Medulla oblongata (tissue), 1 donor: Measurements from ENCODE around the gene MITF.

ENCODE experiments used
- DNase-seq: peaks from one replicate; pipeline ENCODE4 v3.0.0-alpha.2; 2015; ENCODE audit errors: extremely low spot score

MITF gene

DNA sequence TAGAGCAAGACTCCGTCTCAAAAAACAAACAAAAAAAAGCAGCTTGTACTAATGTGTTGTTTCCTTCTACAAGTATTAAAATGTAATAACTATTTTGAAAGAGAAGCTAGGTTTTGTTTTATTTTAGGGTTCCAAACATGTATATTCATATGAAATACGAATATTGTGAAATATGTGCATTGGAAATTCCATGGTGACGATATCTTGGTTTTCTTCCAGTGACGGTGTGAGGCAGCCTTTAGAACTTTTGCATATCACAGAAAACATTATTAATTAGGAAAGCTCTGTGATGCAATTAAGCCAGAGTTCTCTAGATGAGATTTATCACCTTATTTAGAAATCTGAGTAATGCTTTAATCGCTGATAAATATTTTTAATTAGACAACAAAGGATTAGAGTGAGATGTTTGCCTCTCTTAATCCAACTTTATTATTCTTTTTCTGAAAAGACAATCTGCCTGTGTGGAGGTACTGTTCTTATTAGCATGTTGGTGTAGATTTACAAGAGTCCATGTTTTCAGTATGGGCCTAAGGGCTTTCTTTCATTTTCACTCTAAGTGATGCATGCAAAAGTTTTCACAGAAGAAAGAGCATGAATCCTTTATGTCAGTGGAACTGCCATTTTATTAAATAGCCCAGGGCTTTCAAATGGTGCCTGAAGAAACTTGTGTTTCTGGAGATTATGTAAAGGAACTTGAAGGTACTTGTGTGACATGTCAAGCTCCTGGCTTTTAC lies 222.6 kb downstream of the MITF start:
- no peak for DNase-seq

DNA sequence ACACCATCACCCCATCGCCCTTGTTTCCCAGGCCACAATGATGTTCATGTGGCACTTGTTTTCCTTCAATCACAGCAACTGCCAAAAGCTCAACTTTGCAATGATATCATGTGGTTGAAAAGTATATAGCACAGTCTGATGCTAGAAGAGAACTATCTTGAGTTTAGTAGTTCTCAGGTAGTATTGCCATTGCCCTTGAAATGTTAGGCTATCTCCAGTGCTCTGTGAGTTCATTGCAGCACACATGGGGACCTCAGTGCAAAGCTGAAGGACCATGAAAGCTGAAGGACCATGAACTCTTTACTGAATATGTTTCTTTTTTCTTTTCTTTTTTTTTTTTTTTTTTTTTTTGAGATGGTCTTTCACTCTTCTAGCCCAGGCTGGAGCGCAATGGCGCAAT lies 224.4 kb downstream of the MITF start:
- DNase-seq = no peak

DNA sequence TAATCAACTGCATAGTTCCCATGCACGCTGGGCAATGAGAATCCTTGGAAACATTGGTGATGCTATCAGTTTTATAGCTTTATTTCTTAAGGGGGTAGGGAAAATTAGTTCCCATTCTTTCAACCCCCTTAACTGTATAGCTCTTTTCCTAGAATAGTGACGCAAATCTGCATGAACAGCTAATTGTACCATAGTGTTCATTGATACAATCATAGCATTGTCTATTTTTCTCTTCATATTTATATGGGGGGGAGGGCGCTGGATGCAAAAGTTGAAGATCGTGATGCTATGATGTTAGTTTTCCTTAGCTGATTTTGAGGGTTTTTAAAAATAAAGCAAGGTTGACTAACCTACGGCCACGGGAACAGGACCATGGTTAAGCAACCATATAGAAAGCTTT lies 227.9 kb downstream of the MITF start:
- peak; percentile 57 for DNase-seq

DNA sequence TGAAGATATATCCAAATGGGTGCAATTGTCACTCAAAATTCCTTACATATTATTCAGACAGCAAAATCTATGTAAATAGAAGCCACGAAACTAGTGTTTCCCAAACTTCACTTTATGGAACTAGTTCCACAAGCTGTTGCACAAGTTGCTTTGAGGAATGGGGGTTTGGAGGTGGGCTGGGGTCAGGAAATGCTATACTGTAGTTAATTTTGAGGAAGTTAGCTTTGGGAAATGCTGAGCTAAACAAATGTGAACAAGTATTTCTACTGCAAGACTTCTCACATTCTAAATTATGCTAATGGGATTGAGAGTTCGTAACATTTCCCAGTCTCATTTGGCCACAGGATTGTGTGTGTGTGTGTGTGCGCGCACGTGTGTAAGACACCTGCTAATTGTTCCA lies 231.6 kb downstream of the MITF start:
- no peak for DNase-seq

DNA sequence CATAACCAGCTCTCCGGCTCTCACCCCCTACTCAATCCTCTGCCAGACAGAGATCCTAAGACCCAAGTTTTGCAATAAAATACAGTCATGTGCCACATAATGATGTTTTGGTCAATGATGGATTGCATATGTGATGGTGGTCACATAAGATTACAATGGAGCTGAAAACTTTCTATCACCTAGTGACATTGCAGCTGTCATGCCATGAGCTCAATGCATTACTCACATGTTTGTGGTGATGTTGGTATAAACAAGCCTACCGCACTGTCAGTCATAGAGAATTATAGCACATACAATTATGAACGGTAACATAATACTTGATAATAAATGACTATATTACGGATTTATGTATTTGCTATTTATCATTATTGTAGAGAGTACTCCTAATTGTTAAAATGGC lies 233.4 kb downstream of the MITF start:
- DNase-seq = no peak

DNA sequence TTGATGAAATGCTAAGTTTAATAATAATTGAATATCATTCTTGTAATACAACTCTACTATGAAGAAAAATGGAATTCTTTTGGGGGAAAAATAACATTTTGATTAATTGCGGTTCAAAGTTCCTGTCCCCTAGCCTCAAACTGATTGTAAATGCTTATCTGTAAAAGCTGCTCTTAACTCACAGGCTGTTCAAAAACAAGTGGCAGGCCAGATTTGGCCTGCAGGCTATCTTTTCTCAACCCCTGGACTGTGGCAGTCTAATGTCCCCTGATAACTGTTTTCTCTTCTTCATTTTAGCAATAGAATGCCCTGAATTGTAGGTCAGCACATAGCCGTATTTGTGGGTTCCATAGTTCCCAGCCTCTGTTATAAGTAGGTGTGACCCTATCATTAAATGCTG lies 236.8 kb downstream of the MITF start:
- no peak for DNase-seq

DNA sequence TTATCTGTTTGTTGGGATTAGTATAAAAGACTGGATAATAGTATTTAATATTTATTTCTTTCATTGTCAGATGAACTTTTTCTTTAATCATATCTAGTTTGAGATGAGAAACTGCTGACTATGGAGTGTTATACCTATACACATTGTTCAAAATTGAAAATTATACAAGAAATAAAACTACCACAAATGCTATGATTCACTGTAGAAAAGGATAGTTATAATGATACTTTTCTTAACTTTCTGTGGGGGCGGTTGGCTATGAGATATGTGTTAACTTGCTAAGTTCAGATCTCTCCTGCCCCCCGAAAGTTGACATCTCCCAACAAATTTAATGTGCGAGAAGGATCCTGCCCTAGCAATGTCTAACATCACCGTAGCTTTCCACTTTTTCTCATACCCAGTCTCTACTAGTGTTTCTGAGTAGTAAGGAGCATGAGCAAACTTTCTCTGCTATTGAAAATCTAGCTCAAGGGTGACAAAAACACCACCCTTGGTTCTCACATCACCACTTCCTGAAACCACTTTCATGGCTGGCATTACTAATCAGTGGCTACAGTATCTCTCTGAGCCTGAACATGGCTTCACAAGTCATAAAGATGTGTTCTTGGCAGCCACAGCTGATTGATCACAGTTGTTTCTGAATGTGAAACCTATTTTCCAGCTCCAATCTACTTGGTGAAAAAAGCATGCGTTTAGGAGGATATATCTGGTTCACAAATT lies 244.4 kb downstream of the MITF start:
- no peak for DNase-seq

DNA sequence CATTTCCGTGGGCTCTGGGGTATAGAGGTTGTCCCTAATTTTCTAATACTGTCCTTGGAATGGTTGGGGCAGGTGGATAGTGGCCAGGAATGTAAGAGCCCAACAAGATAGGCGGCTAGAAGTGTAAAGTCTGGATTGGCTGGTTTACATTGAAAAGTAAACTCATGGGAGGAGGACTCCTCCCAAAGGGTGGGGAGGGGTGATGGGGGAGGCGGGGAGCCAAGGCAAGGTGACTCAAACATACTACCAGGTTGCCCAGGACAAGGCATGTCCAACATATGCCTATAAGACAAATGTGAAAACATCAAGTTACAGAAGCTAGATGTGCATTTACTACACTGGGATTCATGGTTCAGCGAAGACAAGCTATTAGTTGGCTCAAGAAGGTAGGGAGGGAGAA lies 246.0 kb downstream of the MITF start:
- DNase-seq = no peak

DNA sequence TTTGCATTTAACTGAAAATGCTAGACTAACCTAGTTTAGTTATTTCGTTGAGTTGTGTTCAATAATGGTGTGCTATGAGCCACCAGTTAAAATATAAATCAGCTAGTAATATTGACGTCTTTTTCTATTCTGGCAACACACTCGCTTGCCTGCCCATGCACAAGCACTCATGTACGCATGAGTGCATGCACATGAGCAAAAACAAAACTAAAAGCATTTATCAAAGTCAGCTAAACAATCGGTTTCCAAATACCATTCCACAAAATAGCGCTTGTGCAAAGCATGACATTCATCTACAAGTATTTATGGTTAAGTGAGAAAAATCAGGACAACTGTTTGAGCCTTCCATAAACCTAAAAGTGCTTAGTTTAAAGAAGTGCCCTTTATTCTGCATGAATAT lies 247.2 kb downstream of the MITF start:
- DNase-seq = no peak

DNA sequence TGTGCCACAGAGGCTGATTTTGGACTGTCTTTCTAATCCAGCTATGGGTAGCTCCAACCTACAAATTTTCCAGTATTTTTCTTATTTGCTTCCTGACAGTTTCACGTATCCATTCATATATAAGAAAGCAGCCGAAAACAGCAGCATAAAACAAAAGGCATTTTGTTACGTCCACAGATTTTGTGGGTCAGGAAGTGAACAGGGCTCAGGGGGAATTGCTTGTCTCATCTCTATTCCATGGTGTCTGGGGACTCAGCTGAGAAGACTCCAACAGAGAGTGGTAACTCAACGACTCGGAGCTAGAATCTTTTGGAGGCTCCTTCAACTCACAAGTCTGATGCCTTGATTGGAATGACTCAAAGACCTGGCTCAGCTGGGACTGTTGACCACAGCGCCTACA lies 248.6 kb downstream of the MITF start:
- DNase-seq = no peak

DNA sequence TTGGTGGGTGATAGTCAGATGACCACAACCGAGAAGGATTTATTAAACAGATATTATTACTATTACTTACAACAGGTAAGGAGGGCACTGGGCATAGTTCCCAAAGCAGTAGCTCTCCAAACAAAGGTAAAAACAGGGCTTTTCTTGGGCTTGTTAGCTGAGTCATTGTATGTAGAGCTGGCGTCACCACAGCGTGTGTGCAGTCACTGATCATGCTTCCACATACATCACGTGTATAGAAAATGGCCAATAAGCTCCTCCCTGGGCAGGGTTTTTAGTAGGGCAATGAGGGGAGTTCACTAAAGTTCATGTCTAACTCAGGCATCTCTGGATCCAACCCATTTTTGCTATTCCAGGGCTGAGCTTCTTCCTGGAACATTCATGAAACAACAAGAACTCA lies 254.5 kb downstream of the MITF start:
- DNase-seq = no peak

DNA sequence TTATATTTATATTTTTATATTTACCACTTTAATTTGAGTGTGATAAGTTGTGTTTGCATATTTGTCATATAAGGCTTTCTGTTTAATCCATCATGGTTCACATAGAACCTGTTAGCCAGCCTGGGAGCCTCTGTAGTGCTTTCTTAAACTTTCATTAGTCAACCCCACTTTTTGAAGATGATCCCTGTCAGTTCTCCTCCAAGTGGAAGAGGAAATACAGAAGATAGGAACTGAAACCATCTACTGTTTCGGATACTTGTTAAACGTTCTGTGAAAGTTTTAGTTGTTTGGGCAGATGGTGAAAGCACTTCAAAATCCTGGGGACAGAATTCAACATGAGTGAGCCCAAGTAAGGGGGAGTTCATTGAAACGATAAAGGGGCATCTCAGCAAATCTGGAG lies 255.7 kb downstream of the MITF start:
- peak; percentile 24 for DNase-seq

DNA sequence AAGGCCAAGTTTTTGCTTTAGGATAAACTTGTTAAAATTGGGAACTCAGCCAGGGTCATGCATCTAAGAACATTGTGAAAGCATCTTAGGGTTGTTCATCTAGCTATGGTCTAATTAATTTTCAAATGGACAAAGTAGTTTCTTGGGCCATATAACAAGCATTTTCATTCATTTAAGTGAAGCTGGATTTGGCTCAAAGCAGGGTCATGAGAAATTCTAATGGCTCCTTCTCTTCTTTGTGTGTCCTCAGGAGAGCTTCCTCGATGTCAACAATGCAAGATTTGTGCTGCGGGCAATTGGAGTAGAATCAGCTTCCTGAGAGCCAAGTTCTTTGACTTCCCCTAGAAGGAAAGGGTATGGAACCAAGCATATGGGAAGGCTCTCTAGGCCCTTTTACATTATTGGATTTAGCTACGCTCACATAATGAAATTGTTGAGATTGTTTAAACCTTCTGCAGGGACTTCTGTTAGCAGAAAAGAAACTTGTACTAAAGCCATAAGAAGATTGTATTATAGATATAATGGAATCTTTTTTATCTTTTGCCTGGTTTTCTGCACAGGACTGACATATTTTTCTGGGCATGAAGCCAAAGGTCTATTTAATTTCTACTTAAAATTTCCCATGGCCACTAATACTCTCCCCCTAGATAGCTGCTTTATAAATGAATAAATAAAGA lies 258.5 kb downstream of the MITF start:
- DNase-seq = peak; percentile 74

DNA sequence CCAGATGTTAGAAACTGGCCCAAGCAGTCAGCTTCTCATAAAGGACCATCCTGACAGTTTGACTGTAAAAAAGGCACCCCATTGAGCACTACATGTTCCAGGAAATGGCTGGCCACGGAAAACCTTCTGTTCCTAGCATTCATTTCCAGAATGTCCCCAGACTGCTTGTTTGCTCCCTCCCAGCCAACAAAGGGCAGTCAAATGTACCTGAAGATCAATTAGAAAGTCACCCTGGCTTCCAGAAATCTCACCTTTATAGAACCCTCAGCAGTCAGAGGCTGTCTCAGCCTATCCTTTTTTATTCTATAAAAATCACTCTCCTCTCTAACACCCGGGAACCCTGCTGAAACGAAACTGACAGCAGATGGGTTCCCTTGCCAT lies 259.5 kb downstream of the MITF start:
- no peak for DNase-seq

DNA sequence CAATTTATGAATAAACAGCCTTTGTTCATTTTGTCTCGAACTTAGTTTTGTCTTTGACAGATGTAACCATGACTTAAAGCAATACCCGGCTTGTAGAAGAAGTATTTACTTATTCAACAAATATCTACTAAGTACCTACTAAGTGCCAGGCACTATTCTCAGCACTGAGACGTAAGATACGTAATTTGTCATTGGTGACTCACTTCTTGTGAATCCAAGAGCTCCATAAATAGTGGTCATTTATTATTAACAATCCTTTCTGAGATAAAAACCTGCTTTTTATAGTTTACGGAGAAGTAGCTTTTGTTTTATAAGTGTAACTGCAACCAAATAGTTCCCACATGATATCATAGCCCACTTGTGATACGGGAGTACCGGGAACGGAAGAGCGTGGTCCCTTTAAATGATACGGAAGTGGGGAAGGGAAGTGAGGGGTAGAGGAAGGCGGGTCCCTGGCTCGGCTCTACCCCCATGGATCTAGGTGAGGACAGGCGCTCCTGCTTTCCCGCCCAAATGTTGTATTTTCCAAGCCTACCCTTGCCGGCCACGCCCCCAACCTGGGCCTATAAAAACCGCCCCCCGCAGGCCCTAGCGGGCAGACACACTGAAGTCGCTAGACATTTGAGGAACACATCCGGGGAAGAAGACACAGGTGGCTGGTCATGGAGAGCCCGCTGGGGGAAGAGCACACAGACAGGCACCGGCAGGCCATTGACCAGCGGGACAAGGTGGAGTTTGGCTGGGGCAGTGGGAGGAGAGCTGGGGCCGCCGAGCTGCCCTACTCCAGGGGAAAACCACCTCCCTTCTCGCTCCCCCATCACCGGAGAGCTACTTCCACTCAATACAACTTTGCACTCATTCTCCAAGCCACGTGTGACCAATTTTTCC lies 260.1 kb downstream of the MITF start, which contains the start of gene SAMMSON:
Gene SAMMSON, plus strand, starts transcription at position 594 of the 888 bp plus-strand sequence.
- peak; percentile 52 for DNase-seq

DNA sequence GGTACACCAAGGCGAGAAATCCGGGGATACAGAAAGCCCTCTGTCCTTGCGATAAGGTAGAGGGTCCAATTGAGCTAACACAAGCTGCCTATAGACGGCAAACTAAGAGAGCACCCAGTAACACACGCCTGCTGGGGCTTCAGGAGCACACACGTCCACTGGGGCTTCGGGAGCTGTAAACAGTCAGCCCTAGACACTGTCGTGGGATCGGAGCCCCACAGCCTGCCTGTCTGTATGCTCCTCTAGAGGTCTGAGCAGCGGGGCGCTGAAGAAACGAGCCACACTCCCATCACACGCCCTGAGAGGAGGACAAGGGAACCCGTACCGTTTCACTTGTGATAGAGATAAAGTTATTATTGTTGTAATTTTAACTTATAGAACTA lies 260.8 kb downstream of the MITF start:
- peak; percentile 48 for DNase-seq

DNA sequence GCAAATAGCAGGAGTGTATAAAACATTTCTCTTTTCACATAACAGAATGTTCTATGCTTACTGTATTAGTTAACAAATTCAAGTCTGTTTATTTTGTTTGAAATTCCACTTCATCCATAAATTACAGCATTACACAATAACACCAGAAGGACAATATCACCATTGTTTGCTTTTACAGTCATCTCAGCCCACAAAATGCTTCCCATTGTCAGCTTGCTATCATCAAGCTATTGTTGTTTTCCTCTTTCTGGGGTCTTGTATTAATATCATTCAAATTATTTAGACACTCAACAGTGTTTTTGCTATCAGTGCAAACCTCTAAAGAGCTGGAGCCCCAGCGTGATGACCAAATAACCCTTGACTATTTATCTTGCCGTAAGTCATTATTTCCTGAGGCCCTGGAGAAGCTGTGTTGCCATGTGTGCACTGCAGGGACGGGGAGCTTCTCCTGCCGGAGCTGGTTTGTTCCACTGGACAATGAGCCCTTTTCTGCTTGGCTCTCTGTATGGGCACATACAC lies 261.4 kb downstream of the MITF start:
- DNase-seq = peak; percentile 90

DNA sequence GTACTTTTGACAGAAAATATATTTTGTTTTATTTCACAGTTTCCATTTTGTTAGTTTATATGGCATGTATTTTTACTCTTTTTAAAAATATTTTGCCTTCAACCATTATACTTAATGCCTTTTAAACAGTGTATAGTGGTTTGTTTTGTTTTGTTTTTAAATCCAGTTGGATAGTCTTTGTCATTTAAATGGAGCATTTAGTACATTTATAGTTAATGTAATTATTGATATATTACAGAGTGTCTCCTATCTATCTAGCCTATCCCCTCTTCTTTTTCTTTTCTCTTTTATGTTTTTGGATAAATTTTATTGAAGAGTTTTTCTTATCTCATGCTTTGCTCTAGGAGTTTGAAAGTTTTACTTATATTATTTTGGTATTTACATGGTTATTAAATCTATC lies 263.9 kb downstream of the MITF start:
- no peak for DNase-seq

DNA sequence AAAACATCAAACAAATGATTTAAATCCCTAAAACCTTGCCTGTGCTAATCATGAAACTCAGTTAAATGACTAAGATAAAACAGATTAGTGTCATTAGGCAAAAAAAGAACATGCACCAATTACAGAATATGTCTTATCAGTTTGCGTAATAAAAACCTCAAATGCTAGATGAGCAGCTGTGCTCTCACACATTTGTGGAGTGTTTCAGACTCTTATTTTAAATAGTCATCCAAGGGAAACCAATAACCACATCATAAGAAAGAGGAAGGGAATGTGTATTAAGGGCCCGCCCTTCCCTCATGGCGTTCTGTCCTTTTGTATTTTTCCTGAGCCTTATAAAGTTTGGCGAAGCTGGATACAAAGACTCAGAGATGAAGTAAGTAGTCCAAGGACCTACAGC lies 266.8 kb downstream of the MITF start:
- no peak for DNase-seq

DNA sequence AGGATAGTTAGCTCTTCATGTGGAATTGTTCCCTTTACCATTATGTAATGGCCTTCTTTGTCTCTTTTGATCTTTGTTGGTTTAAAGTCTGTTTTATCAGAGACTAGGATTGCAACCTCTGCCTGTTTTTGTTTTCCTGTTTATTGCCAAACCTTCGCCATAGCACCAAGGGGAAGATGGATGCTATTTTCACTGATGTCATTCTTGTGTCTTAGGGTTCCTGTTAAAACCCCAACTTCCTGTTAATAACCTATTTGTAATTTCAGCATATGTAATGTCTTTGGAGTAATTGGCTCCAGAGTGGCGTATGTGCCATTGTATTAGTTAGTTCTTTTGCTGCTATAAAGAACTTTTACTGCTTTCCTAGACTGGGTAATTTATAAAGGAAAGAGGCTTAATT lies 271.1 kb downstream of the MITF start:
- no peak for DNase-seq

DNA sequence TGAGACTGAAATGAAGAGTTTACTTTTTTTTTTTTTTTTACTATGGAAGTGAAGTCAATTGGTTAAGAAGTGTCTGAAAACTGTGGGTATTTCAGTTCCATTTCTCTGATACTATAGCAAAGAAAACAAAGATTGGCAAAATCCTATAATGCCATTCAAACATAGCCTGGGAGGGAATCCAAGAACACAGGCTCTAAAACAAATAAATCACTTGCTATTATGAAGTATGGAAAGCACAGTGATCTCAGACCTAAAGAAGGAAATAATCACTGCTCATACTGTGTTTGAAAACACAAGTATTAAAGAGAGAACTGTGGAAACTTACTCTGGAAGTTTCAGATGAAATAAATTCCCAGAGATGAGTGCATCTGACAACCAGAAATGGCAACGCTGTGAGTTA lies 272.3 kb downstream of the MITF start:
- no peak for DNase-seq
